PC-3 (cell line): ENCODE data around the gene OR6M1.

ENCODE experiments used
- EZH2phosphoT487 ChIP-seq: fragments of 300-600 bp; sonication (generic); IDR thresholded peaks from 2 replicates; pipeline ENCODE4 v1.6.1; 2018; ENCODE audit warnings: mild to moderate bottlenecking, antibody characterized with exemption, low read length, borderline replicate concordance
- TF ChIP-seq, protein P1 (sequence below): fragments of 300-600 bp; sonication (generic); conservative IDR thresholded peaks from 2 replicates; pipeline ENCODE4 v1.5.1; 2017; ENCODE audit warnings: antibody characterized with exemption, low read depth, mild to moderate bottlenecking, low read length

DNA sequence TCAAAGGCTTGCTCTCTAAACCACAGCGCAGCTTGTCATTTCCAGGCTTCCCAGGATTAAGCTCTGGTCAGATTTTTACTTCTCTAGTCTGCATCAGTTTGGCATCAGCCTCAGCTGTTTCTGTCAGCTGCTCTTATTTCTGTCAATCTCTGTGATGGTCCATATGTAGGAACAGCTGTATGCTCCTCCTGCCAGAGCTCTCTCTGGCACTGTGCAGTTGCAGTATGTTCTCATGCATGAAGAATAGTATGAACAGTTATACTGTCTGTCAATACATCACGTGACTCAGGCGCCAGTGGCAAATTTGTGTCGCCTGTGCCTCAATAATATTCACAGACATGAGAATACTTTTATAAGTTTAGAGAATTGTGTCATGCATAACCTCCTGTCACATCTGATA is 6.7 kb downstream of the OR6M1 start:
- no peak for TF ChIP-seq EZH2phosphoT487
- TF ChIP-seq, protein P1, sequence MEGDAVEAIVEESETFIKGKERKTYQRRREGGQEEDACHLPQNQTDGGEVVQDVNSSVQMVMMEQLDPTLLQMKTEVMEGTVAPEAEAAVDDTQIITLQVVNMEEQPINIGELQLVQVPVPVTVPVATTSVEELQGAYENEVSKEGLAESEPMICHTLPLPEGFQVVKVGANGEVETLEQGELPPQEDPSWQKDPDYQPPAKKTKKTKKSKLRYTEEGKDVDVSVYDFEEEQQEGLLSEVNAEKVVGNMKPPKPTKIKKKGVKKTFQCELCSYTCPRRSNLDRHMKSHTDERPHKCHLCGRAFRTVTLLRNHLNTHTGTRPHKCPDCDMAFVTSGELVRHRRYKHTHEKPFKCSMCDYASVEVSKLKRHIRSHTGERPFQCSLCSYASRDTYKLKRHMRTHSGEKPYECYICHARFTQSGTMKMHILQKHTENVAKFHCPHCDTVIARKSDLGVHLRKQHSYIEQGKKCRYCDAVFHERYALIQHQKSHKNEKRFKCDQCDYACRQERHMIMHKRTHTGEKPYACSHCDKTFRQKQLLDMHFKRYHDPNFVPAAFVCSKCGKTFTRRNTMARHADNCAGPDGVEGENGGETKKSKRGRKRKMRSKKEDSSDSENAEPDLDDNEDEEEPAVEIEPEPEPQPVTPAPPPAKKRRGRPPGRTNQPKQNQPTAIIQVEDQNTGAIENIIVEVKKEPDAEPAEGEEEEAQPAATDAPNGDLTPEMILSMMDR: no peak
